WERI-Rb-1 (cell line): ENCODE data around the gene RYR2.
"Not testable (repeated sequence)": the region's sequence is repeated elsewhere in the genome, so short reads cannot be mapped to it uniquely, and the experiment has no call there.

Source experiments
- DNase-seq: peaks from one replicate; pipeline ENCODE4 v3.0.0-alpha.2; 2020
- H3K27ac ChIP-seq: fragments of 250-450 bp; sonication (Bioruptor Pico); 2 replicates; pipeline ENCODE4 v1.5.1; 2020; ENCODE audit warnings: mild to moderate bottlenecking, moderate library complexity
- H3K27me3 ChIP-seq: fragments of 250-450 bp; sonication (Bioruptor Pico); 2 replicates; pipeline ENCODE4 v1.5.1; 2021; ENCODE audit warnings: mild to moderate bottlenecking, low read depth, moderate library complexity; ENCODE audit not compliant: insufficient read depth, severe bottlenecking
- H3K36me3 ChIP-seq: fragments of 250-450 bp; sonication (Bioruptor Pico); 2 replicates; pipeline ENCODE4 v1.5.1; 2020; ENCODE audit warnings: mild to moderate bottlenecking, moderate library complexity
- H3K4me3 ChIP-seq: 2 replicates; pipeline ENCODE4 v1.5.1; 2011; ENCODE audit warnings: low read depth, mild to moderate bottlenecking, control low read depth, low read length
- H3K9me3 ChIP-seq: fragments of 250-450 bp; sonication (Bioruptor Pico); 2 replicates; pipeline ENCODE4 v1.5.1; 2021; ENCODE audit warnings: mild to moderate bottlenecking, moderate library complexity; ENCODE audit not compliant: severe bottlenecking
- CTCF ChIP-seq: IDR thresholded peaks from 2 replicates; pipeline ENCODE4 v1.5.1; 2011; ENCODE audit warnings: low read depth, mild to moderate bottlenecking, control low read depth, inconsistent platforms, low read length

The RYR2 gene

GRCh38 chr1:237258871-237259270, 216.9 kb downstream of the RYR2 start:
- H3K4me3 ChIP-seq = no peak overlapping the region
- no peak for DNase-seq
- no peaks in the 10 kb centered on the region for H3K9me3 ChIP-seq
- H3K36me3 ChIP-seq = no peaks in the 10 kb centered on the region
- no peak overlapping the region for H3K27ac ChIP-seq
- no peaks in the 10 kb centered on the region for H3K27me3 ChIP-seq
- no peak for TF ChIP-seq CTCF

- H3K27me3 ChIP-seq = no peaks in the 10 kb centered on the region
- no peaks in the 10 kb centered on the region for H3K9me3 ChIP-seq
- H3K36me3 ChIP-seq = no peaks in the 10 kb centered on the region
- H3K27ac ChIP-seq = no peak overlapping the region
- no peak for TF ChIP-seq CTCF
- no peak for DNase-seq
- no peak overlapping the region for H3K4me3 ChIP-seq
These were observed 219.2 kb downstream of the RYR2 start for GRCh38 chr1:237261198-237261597.

- DNase-seq = no peak
- H3K9me3 ChIP-seq = no peaks in the 10 kb centered on the region
- H3K27ac ChIP-seq = no peak overlapping the region
- TF ChIP-seq CTCF = no peak
- H3K36me3 ChIP-seq = no peaks in the 10 kb centered on the region
- H3K4me3 ChIP-seq = no peak overlapping the region
- H3K27me3 ChIP-seq = no peaks in the 10 kb centered on the region
These were observed 225.8 kb downstream of the RYR2 start for GRCh38 chr1:237267743-237268142.

- Histone ChIP-seq H3K27me3 (no peaks in the 10 kb centered on the region), H3K27ac (no peak overlapping the region), H3K9me3 (no peaks in the 10 kb centered on the region), H3K4me3 (no peak overlapping the region), H3K36me3 (no peaks in the 10 kb centered on the region)
- DNase-seq = no peak
- TF ChIP-seq CTCF = no peak
These were observed 228.0 kb downstream of the RYR2 start for GRCh38 chr1:237269938-237270337.

GRCh38 chr1:237270353-237270752, 228.4 kb downstream of the RYR2 start:
- TF ChIP-seq CTCF = no peak
- no peak overlapping the region for H3K4me3 ChIP-seq
- DNase-seq = no peak

GRCh38 chr1:237277994-237278393, 236.0 kb downstream of the RYR2 start:
- H3K36me3 ChIP-seq, H3K4me3 ChIP-seq, H3K27ac ChIP-seq, H3K9me3 ChIP-seq, H3K27me3 ChIP-seq, DNase-seq: not testable (repeated sequence)

More at GRCh38 chr1:237270353-237270752, 228.4 kb downstream of the RYR2 start:
- Histone ChIP-seq H3K36me3 (no peaks in the 10 kb centered on the region), H3K9me3 (no peaks in the 10 kb centered on the region), H3K27me3 (no peaks in the 10 kb centered on the region), H3K27ac (no peak overlapping the region)
